HCT116 (cell line): Measurements from ENCODE around the gene ATXN7L2. TPM values are rescaled to one million over a fixed set of nuclear protein-coding genes. Genes with fewer than 3 reads are reported as not detected.

Experiments
- ATAC-seq: fragments of 200-7000 bp; cut with Tn5 transposase; 2 replicates; pipeline ENCODE4 v1.9.1; 2020; ENCODE audit warnings: mild to moderate bottlenecking, moderate library complexity
- BruUV-seq: library from RNA; stranded (reverse); fragments of 400-500 nt; replicated peaks from 2 replicates; lab custom pipeline; 2021; lab: Mats Ljungman, UMichigan
- CTCF ChIA-PET: fragments of 300-600 bp; sonication (Branson Sonifier 250); formaldehyde crosslinking; loops from one replicate; lab custom pipeline; 2021; ENCODE audit warnings: antibody characterized with exemption; lab: Charles Lee
- POLR2A ChIA-PET: fragments of 300-600, 350-600 bp; sonication (Branson Sonifier 250); formaldehyde crosslinking; loops from one replicate; lab custom pipeline; 2021; ENCODE audit warnings: antibody characterized with exemption; lab: Charles Lee
- RAD21 ChIA-PET, 2 experiments: fragments of 300-600 bp; sonication (Branson Sonifier 250); formaldehyde crosslinking; loops; one replicate each; lab custom pipeline; 2023; ENCODE audit warnings: low total read pairs in 2 of 2; ENCODE audit not compliant: uncharacterized antibody in 2 of 2, unreplicated experiment in 2 of 2, low non-redundant PET in 1 of 2; lab: Charles Lee
- DNase-seq: peaks from one replicate; pipeline ENCODE4 v3.0.0-alpha.2; 2010; ENCODE audit warnings: low read depth, low spot score
- H2AFZ ChIP-seq: fragments of 200-600 bp; shearing (Covaris generic), sonication (generic); 2 replicates; pipeline ENCODE4 v1.6.1; 2017; ENCODE audit warnings: low read depth, mixed run types, mixed read lengths, antibody characterized with exemption, low read length; ENCODE audit not compliant: poor library complexity, severe bottlenecking
- H3K27ac ChIP-seq: 2 replicates; pipeline ENCODE4 v1.5.1; 2012; ENCODE audit warnings: low read depth, low read length
- H3K27me3 ChIP-seq: fragments of 200-600 bp; sonication (generic); 2 replicates; pipeline ENCODE4 v1.6.1; 2016; ENCODE audit warnings: mixed run types, low read length, mixed read lengths; ENCODE audit not compliant: insufficient read depth
- H3K36me3 ChIP-seq, 2 experiments: fragments of 200-500 bp in 1 of 2; fragments of 200-600 bp in 1 of 2; sonication (Bioruptor generic) in 1 of 2; sonication (generic) in 1 of 2; 2 replicates each; pipeline versions ENCODE4 v1.5.1 to v1.6.1; 2014 to 2016; ENCODE audit warnings: low read length in 2 of 2, inconsistent platforms in 1 of 2, mixed read lengths in 1 of 2, mixed run types in 1 of 2; ENCODE audit not compliant: insufficient read depth in 2 of 2, control insufficient read depth in 1 of 2
- H3K4me1 ChIP-seq, 2 experiments: fragments of 200-600 bp in 1 of 2; sonication (generic) in 1 of 2; 2 replicates each; pipeline versions ENCODE4 v1.5.1 to v1.6.1; 2012 to 2017; ENCODE audit warnings: low read length in 2 of 2, inconsistent platforms in 1 of 2, mild to moderate bottlenecking in 1 of 2, mixed read lengths in 1 of 2, mixed run types in 1 of 2, moderate library complexity in 1 of 2; ENCODE audit not compliant: insufficient read depth in 2 of 2, control insufficient read depth in 1 of 2
- H3K4me2 ChIP-seq: fragments of 200-600 bp; sonication (generic); 2 replicates; pipeline ENCODE4 v1.6.1; 2017; ENCODE audit warnings: mixed run types, low read length, mixed read lengths
- H3K4me3 ChIP-seq, 2 experiments: fragments of 200-600 bp in 1 of 2; sonication (generic) in 1 of 2; replicated peaks in 1 of 2; 2 replicates each; pipeline ENCODE4 v1.5.1; 2011 to 2016; ENCODE audit warnings: low read length in 2 of 2, control low read depth in 1 of 2, low read depth in 1 of 2, mild to moderate bottlenecking in 1 of 2, mixed read lengths in 1 of 2, mixed run types in 1 of 2
- H3K79me2 ChIP-seq: fragments of 200-600 bp; sonication (generic); 2 replicates; pipeline ENCODE4 v1.6.1; 2017; ENCODE audit warnings: mild to moderate bottlenecking, mixed run types, low read length, moderate library complexity, mixed read lengths; ENCODE audit not compliant: insufficient read depth
- H3K9ac ChIP-seq: fragments of 200-600 bp; sonication (generic); 2 replicates; pipeline ENCODE4 v1.6.1; 2016; ENCODE audit warnings: low read length, mixed read lengths
- H3K9me2 ChIP-seq: fragments of 200-600 bp; sonication (generic), shearing (Covaris generic); 2 replicates; pipeline ENCODE4 v1.6.1; 2017; ENCODE audit warnings: mixed run types, mild to moderate bottlenecking, moderate library complexity; ENCODE audit not compliant: insufficient read depth
- H3K9me3 ChIP-seq, 2 experiments: fragments of 200-500 bp in 1 of 2; fragments of 200-600 bp in 1 of 2; sonication (Bioruptor generic) in 1 of 2; sonication (generic) in 1 of 2; 2 replicates each; pipeline ENCODE4 v1.6.1; 2014 to 2017; ENCODE audit warnings: low read length in 2 of 2, mixed read lengths in 2 of 2, inconsistent platforms in 1 of 2, low read depth in 1 of 2, mild to moderate bottlenecking in 1 of 2, mixed run types in 1 of 2, moderate library complexity in 1 of 2; ENCODE audit not compliant: control insufficient read depth in 1 of 2, insufficient read depth in 1 of 2
- H4K20me1 ChIP-seq: fragments of 200-600 bp; sonication (generic), shearing (Covaris generic); 2 replicates; pipeline ENCODE4 v1.6.1; 2017; ENCODE audit warnings: mixed run types, mild to moderate bottlenecking, moderate library complexity; ENCODE audit not compliant: insufficient read depth
- CBX3 ChIP-seq: IDR thresholded peaks from 2 replicates; pipeline ENCODE4 v1.6.1; 2012; ENCODE audit warnings: low read depth
- EZH2 ChIP-seq: fragments of 200-600 bp; sonication (generic); IDR thresholded peaks from 2 replicates; pipeline ENCODE4 v1.6.1; 2017; ENCODE audit warnings: antibody characterized with exemption, mixed run types
- POLR2A ChIP-seq: IDR thresholded peaks from 2 replicates; pipeline ENCODE4 v1.7.0; 2011; ENCODE audit warnings: borderline replicate concordance; ENCODE audit not compliant: insufficient read depth, insufficient read length; ENCODE audit errors: extremely low read depth
- POLR2AphosphoS5 ChIP-seq: IDR thresholded peaks from 2 replicates; pipeline ENCODE4 v1.6.1; 2011; ENCODE audit warnings: mild to moderate bottlenecking, low read depth, low read length, moderate library complexity
- REST ChIP-seq: IDR thresholded peaks from 2 replicates; pipeline ENCODE4 v1.6.1; 2012; ENCODE audit warnings: low read depth
- SIN3A ChIP-seq: IDR thresholded peaks from 2 replicates; pipeline ENCODE4 v1.6.1; 2012; ENCODE audit warnings: low read depth
- SP1 ChIP-seq: IDR thresholded peaks from 2 replicates; pipeline ENCODE4 v1.6.1; 2012; ENCODE audit warnings: low read depth
- intact Hi-C: fragments of 100-400 bp; cut with micrococcal nuclease; formaldehyde crosslinking; loops from 2 replicates; pipeline ENCODE4 v1.10.0; 2022
- total RNA-seq: library from RNA; stranded (reverse); gene quantifications from one replicate; pipeline ENCODE4 v1.2.1, GENCODE V29; 2021; ENCODE audit not compliant: unreplicated experiment

ATXN7L2 gene
- total RNA-seq, 1 experiment from 2014 or later: 7.2 TPM

GRCh38 chr1:109493805-109494539 lies 10.3 kb downstream of the ATXN7L2 start, which contains the start of gene CYB561D1 (continued):
- TF ChIP-seq REST (no peak), POLR2A (peak; percentile 68), EZH2 (no peak), SP1 (peak; percentile 41; the same call in 1 of the 2 replicates), POLR2AphosphoS5 (peak; percentile 84)

GRCh38 chr1:109495738-109496137 lies 12.0 kb downstream of the ATXN7L2 start:
- no peak for TF ChIP-seq CBX3
- no peak for TF ChIP-seq POLR2AphosphoS5
- no peak for TF ChIP-seq SIN3A
- no peak for TF ChIP-seq EZH2
- no peak for TF ChIP-seq POLR2A
- peaks cover 10 to 18% of the 10 kb centered on the region in 2 experiments; a peak in 2 of 4 replicates for H3K4me1 ChIP-seq
- H3K9me3 ChIP-seq: no peaks in the 10 kb centered on the region
- intact Hi-C loops: no loop called here
- no peaks in the 10 kb centered on the region; the same call in 1 of the 2 replicates for H3K79me2 ChIP-seq
- RAD21 ChIA-PET: no interaction called here
- no peak overlapping the region for H3K9ac ChIP-seq
- DNase-seq: no peak
- no peaks in the 10 kb centered on the region for H4K20me1 ChIP-seq
- POLR2A ChIA-PET: no interaction called here
- BruUV-seq: no TSS peak
- no peaks in the 10 kb centered on the region for H3K27me3 ChIP-seq
- no peak overlapping the region for H3K27ac ChIP-seq
- H3K9me2 ChIP-seq: no peaks in the 10 kb centered on the region
- H2AFZ ChIP-seq: no peak overlapping the region
- no peak overlapping the region for H3K4me3 ChIP-seq
- no peak overlapping the region for H3K4me2 ChIP-seq
- H3K36me3 ChIP-seq: peaks cover 4 to 5% of the 10 kb centered on the region in 2 experiments; a peak in 1 of 4 replicates
- CTCF ChIA-PET: no interaction called here
- ATAC-seq: no peak
